Colonic mucosa (tissue), 4 donors: ENCODE data around the gene PPP2R3C. TPM values are rescaled to one million over a fixed set of nuclear protein-coding genes. Genes with fewer than 3 reads are reported as not detected.

ENCODE experiments used
- DNase-seq: peaks from one replicate; pipeline ENCODE4 v3.0.0-alpha.2; 2020
- H3K27ac ChIP-seq: fragments of 200-600 bp; one replicate; pipeline ENCODE4 v1.8.0; 2021
- H3K27me3 ChIP-seq: fragments of 200-600 bp; one replicate; pipeline ENCODE4 v1.8.0; 2021
- H3K36me3 ChIP-seq: fragments of 200-600 bp; one replicate; pipeline ENCODE4 v1.8.0; 2021
- H3K4me1 ChIP-seq: fragments of 200-600 bp; one replicate; pipeline ENCODE4 v1.8.0; 2021; ENCODE audit warnings: mild to moderate bottlenecking
- H3K4me3 ChIP-seq: fragments of 200-600 bp; one replicate; pipeline ENCODE4 v1.8.0; 2021
- H3K9ac ChIP-seq, 2 donors: one replicate each; pipeline ENCODE4 v1.7.0; 2013; ENCODE audit warnings: control low read depth in 2 of 2, low read depth in 2 of 2, low read length in 2 of 2
- H3K9me3 ChIP-seq: fragments of 200-600 bp; one replicate; pipeline ENCODE4 v1.8.0; 2021
- CTCF ChIP-seq: fragments of 200-600 bp; IDR thresholded peaks from one replicate; pipeline ENCODE4 v1.8.0; 2022; ENCODE audit warnings: antibody characterized with exemption, mild to moderate bottlenecking
- intact Hi-C: fragments of 100-400 bp; cut with DNase I; formaldehyde crosslinking; loops from one replicate; pipeline ENCODE4 v1.14.1; 2022
- total RNA-seq, 2 donors: library from RNA; stranded (reverse); fragmentation: NEBNext Ultra II Directional in 1 of 2; extraction: Animal tissue kit (Norgen Biotek cat#: 25700) in 1 of 2; gene quantifications; one replicate each; pipeline ENCODE4 v1.2.1, GENCODE V29; 2021
- donor health status: healthy.
- donor health status: DM: no; HTN: no; CAD: no.
- donor health status: DM: no; HTN: no; CAD: no.

PPP2R3C gene
- total RNA-seq, 2 donors from 2014 or later, result 17.7 to 26.3 TPM

GRCh38 chr14:35149239-35149638 lies 27.4 kb upstream of the PPP2R3C start:
- Histone ChIP-seq H3K9ac (no peak overlapping the region), H3K9me3 (no peaks in the 10 kb centered on the region), H3K27ac (no peak overlapping the region), H3K4me1 (no peaks in the 10 kb centered on the region), H3K4me3 (no peak overlapping the region), H3K36me3 (no peaks in the 10 kb centered on the region), H3K27me3 (no peaks in the 10 kb centered on the region)
- intact Hi-C loops, result no loop called here
- no peak for DNase-seq
- TF ChIP-seq CTCF, result no peak

- no peaks in the 10 kb centered on the region for H3K4me1 ChIP-seq
- intact Hi-C loops, result no loop called here
- H3K27ac ChIP-seq, result no peak overlapping the region
- no peak overlapping the region for H3K4me3 ChIP-seq
- no peak for DNase-seq
- TF ChIP-seq CTCF, result no peak
- no peaks in the 10 kb centered on the region for H3K9me3 ChIP-seq
- H3K9ac ChIP-seq, result no peak overlapping the region
- H3K27me3 ChIP-seq, result no peaks in the 10 kb centered on the region
- no peaks in the 10 kb centered on the region for H3K36me3 ChIP-seq
These were observed 25.9 kb upstream of the PPP2R3C start for GRCh38 chr14:35147711-35148110.

- no peaks in the 10 kb centered on the region for H3K36me3 ChIP-seq
- no peak for DNase-seq
- H3K27me3 ChIP-seq, result no peaks in the 10 kb centered on the region
- no peak for TF ChIP-seq CTCF
- no peaks in the 10 kb centered on the region for H3K4me1 ChIP-seq
- H3K9me3 ChIP-seq, result no peaks in the 10 kb centered on the region
- intact Hi-C loops, result no loop called here
- H3K9ac ChIP-seq, result no peak overlapping the region
- H3K27ac ChIP-seq, result no peak overlapping the region
- H3K4me3 ChIP-seq, result no peak overlapping the region
These were observed 25.4 kb upstream of the PPP2R3C start for GRCh38 chr14:35147186-35147585.

- no peaks in the 10 kb centered on the region for H3K4me1 ChIP-seq
- TF ChIP-seq CTCF, result no peak
- H3K27ac ChIP-seq, result no peak overlapping the region
- H3K36me3 ChIP-seq, result no peaks in the 10 kb centered on the region
- no peak for DNase-seq
- no peaks in the 10 kb centered on the region for H3K27me3 ChIP-seq
- no peak overlapping the region for H3K4me3 ChIP-seq
- no peaks in the 10 kb centered on the region for H3K9me3 ChIP-seq
- intact Hi-C loops, result no loop called here
- H3K9ac ChIP-seq, result no peak overlapping the region
These were observed 24.9 kb upstream of the PPP2R3C start for GRCh38 chr14:35146711-35147149.

- Histone ChIP-seq H3K4me1 (no peaks in the 10 kb centered on the region), H3K36me3 (no peaks in the 10 kb centered on the region), H3K4me3 (no peak overlapping the region), H3K9ac (no peak overlapping the region), H3K27ac (no peak overlapping the region), H3K9me3 (no peaks in the 10 kb centered on the region), H3K27me3 (no peaks in the 10 kb centered on the region)
- intact Hi-C loops, result loop anchor here (5.0 kb wide), 1 partner anchor 73 kb away; no protein-coding TSS in a partner anchor
- TF ChIP-seq CTCF, result no peak
- no peak for DNase-seq
These were observed 22.2 kb upstream of the PPP2R3C start for GRCh38 chr14:35144029-35144428.
